ENCODE data around the gene GLIPR1L2. TPM values are rescaled to one million over a fixed set of nuclear protein-coding genes. Genes with fewer than 3 reads are reported as not detected.

GLIPR1L2 gene
- total and polyA plus RNA-seq, 4 donors: 0.22 to 3.7 (median 0.82) TPM

DNA sequence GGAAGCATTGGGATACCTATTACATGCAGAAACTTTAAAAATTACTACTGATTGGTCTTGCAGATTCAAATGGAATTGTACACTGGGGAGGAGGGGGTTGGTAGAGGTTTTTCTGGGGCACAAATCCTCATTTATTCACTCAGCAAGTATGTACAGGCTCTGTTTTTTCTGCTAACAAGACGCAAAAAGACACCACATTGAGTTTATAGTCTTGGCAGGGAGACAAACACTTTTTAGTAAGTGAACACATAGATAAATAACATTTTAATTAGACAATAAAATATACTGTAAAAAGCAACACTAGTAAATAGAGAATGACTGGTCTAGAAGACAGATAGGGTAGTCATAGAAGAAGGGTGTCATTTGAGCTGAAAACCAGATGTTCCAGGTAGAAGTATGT is 23.8 kb downstream of the GLIPR1L2 start:
- H3K4me3 ChIP-seq: no peak overlapping the region
- H3K36me3 ChIP-seq (ENCODE audit: control insufficient read depth in 4 of 4, insufficient read depth in 4 of 4, low read length in 4 of 4): no peaks in the 10 kb centered on the region
- ATAC-seq (ENCODE audit: insufficient read depth, low FRiP score): no peak
- peaks cover 0 to 2% (median 0%) of the 10 kb centered on the region in 4 donors for H3K9me3 ChIP-seq (ENCODE audit: control insufficient read depth in 4 of 4, insufficient read depth in 3 of 4, low read length in 3 of 4)
- H3K27ac ChIP-seq (ENCODE audit: low read depth in 1 of 2, low read length in 1 of 2): no peak overlapping the region
- TF ChIP-seq, protein P1, sequence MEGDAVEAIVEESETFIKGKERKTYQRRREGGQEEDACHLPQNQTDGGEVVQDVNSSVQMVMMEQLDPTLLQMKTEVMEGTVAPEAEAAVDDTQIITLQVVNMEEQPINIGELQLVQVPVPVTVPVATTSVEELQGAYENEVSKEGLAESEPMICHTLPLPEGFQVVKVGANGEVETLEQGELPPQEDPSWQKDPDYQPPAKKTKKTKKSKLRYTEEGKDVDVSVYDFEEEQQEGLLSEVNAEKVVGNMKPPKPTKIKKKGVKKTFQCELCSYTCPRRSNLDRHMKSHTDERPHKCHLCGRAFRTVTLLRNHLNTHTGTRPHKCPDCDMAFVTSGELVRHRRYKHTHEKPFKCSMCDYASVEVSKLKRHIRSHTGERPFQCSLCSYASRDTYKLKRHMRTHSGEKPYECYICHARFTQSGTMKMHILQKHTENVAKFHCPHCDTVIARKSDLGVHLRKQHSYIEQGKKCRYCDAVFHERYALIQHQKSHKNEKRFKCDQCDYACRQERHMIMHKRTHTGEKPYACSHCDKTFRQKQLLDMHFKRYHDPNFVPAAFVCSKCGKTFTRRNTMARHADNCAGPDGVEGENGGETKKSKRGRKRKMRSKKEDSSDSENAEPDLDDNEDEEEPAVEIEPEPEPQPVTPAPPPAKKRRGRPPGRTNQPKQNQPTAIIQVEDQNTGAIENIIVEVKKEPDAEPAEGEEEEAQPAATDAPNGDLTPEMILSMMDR (IDR thresholded peaks at IDR 0.05; ENCODE audit: control extremely low read depth, extremely low read depth): no peak
- H3K27me3 ChIP-seq (ENCODE audit: control insufficient read depth in 3 of 3, insufficient read depth in 3 of 3, low read length in 2 of 3): no peaks in the 10 kb centered on the region
- 90 to 91% methylated on average over 1 of the region's 1 CpG for WGBS, 2 donors
- DNase-seq: no peak
- no peaks in the 10 kb centered on the region for H3K4me1 ChIP-seq (ENCODE audit: control insufficient read depth in 5 of 5, insufficient read depth in 5 of 5, low read length in 5 of 5)
- no peak overlapping the region for H3K9ac ChIP-seq (ENCODE audit: insufficient read depth in 1 of 2, low read length in 2 of 2)

- no peak overlapping the region for H3K4me3 ChIP-seq
- H3K27ac ChIP-seq (ENCODE audit: low read depth in 1 of 2, low read length in 1 of 2): no peak overlapping the region
- TF ChIP-seq, protein P1 (IDR thresholded peaks at IDR 0.05; ENCODE audit: control extremely low read depth, extremely low read depth): no peak
- ATAC-seq (ENCODE audit: insufficient read depth, low FRiP score) (no peak), DNase-seq (no peak)
- no peaks in the 10 kb centered on the region for H3K36me3 ChIP-seq (ENCODE audit: control insufficient read depth in 4 of 4, insufficient read depth in 4 of 4, low read length in 4 of 4)
- H3K27me3 ChIP-seq (ENCODE audit: control insufficient read depth in 3 of 3, insufficient read depth in 3 of 3, low read length in 2 of 3): no peaks in the 10 kb centered on the region
- no peaks in the 10 kb centered on the region for H3K4me1 ChIP-seq (ENCODE audit: control insufficient read depth in 5 of 5, insufficient read depth in 5 of 5, low read length in 5 of 5)
- peaks cover 0 to 3% (median 0%) of the 10 kb centered on the region in 4 donors for H3K9me3 ChIP-seq (ENCODE audit: control insufficient read depth in 4 of 4, insufficient read depth in 3 of 4, low read length in 3 of 4)
- 87% methylated on average over 2 of the region's 2 CpGs for WGBS, 2 donors
- no peak overlapping the region for H3K9ac ChIP-seq (ENCODE audit: insufficient read depth in 1 of 2, low read length in 2 of 2)
Observed at GRCh38 chr12:75419841-75420240, 29.0 kb downstream of the GLIPR1L2 start.

DNA sequence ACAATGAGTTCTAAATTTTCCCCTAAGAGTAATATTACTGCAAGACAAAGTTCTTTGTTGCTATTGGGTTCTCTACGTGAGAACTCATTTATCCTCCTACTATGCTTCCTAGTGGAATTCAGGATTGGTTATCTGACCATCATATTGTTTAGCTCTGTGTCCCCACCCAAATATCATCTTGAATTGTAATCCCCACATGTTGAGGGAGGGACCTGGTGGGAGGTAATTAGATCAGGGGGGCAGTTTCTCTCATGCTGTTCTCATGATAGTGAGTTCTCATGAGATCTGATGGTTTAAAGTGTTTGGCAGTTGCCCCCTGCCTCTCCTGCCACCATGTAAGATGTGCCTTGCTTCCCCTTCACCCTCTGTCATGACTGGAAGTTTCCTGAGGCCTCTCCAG is 36.6 kb downstream of the GLIPR1L2 start:
- 0 to 38% methylated on average over 1 of the region's 1 CpG for WGBS, 2 donors
- no peaks in the 10 kb centered on the region for H3K36me3 ChIP-seq (ENCODE audit: control insufficient read depth in 4 of 4, insufficient read depth in 4 of 4, low read length in 4 of 4)

More for the DNA sequence above, 36.6 kb downstream of the GLIPR1L2 start:
- no peak overlapping the region for H3K4me3 ChIP-seq
- H3K9ac ChIP-seq (ENCODE audit: insufficient read depth in 1 of 2, low read length in 2 of 2): no peak overlapping the region
- H3K4me1 ChIP-seq (ENCODE audit: control insufficient read depth in 5 of 5, insufficient read depth in 5 of 5, low read length in 5 of 5): no peaks in the 10 kb centered on the region
- H3K27me3 ChIP-seq (ENCODE audit: control insufficient read depth in 3 of 3, insufficient read depth in 3 of 3, low read length in 2 of 3): no peaks in the 10 kb centered on the region
- DNase-seq (no peak), ATAC-seq (ENCODE audit: insufficient read depth, low FRiP score) (no peak)
- peaks cover 0 to 10% (median 2%) of the 10 kb centered on the region in 4 donors for H3K9me3 ChIP-seq (ENCODE audit: control insufficient read depth in 4 of 4, insufficient read depth in 3 of 4, low read length in 3 of 4)
- H3K27ac ChIP-seq (ENCODE audit: low read depth in 1 of 2, low read length in 1 of 2): no peak overlapping the region
- TF ChIP-seq, protein P1 (IDR thresholded peaks at IDR 0.05; ENCODE audit: control extremely low read depth, extremely low read depth): no peak
